ENCODE results near the gene DNAH2. TPM values are rescaled to one million over a fixed set of nuclear protein-coding genes. Genes with fewer than 3 reads are reported as not detected.

DNAH2 gene
- total RNA-seq, 4 donors from 2014 or later = under 0.01 to 1.4 (median under 0.01) TPM

DNA sequence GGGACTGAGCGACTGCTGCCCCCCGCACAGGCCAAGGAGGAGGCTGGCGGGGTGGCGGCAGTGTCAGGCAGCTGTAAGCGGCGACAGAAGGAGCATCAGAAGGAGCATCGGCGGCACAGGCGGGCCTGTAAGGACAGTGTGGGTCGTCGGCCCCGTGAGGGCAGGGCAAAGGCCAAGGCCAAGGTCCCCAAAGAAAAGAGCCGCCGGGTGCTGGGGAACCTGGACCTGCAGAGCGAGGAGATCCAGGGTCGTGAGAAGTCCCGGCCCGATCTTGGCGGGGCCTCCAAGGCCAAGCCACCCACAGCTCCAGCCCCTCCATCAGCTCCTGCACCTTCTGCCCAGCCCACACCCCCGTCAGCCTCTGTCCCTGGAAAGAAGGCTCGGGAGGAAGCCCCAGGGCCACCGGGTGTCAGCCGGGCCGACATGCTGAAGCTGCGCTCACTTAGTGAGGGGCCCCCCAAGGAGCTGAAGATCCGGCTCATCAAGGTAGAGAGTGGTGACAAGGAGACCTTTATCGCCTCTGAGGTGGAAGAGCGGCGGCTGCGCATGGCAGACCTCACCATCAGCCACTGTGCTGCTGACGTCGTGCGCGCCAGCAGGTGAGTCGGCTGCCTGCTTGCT lies 131.7 kb downstream of the DNAH2 start:
- no peak for TF ChIP-seq POLR2A (IDR thresholded peaks at IDR 0.05)
- TF ChIP-seq, protein P1, sequence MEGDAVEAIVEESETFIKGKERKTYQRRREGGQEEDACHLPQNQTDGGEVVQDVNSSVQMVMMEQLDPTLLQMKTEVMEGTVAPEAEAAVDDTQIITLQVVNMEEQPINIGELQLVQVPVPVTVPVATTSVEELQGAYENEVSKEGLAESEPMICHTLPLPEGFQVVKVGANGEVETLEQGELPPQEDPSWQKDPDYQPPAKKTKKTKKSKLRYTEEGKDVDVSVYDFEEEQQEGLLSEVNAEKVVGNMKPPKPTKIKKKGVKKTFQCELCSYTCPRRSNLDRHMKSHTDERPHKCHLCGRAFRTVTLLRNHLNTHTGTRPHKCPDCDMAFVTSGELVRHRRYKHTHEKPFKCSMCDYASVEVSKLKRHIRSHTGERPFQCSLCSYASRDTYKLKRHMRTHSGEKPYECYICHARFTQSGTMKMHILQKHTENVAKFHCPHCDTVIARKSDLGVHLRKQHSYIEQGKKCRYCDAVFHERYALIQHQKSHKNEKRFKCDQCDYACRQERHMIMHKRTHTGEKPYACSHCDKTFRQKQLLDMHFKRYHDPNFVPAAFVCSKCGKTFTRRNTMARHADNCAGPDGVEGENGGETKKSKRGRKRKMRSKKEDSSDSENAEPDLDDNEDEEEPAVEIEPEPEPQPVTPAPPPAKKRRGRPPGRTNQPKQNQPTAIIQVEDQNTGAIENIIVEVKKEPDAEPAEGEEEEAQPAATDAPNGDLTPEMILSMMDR (IDR thresholded peaks at IDR 0.05) = no peak
- no peak for TF ChIP-seq EP300 (IDR thresholded peaks at IDR 0.05)
- no peak for DNase-seq (ENCODE audit: low spot score in 2 of 2)
- Histone ChIP-seq H3K4me1 (peaks cover 0 to 34% (median 10%) of the 10 kb centered on the region in 4 donors), H3K9me3 (no peaks in the 10 kb centered on the region), H3K27ac (no peak overlapping the region), H3K36me3 (peaks cover 0 to 81% (median 34%) of the 10 kb centered on the region in 3 donors), H3K4me3 (no peak overlapping the region), H3K27me3 (no peaks in the 10 kb centered on the region)
- 76 to 80% methylated on average over 24 to 35 of the region's 35 CpGs for WGBS, 2 donors

DNA sequence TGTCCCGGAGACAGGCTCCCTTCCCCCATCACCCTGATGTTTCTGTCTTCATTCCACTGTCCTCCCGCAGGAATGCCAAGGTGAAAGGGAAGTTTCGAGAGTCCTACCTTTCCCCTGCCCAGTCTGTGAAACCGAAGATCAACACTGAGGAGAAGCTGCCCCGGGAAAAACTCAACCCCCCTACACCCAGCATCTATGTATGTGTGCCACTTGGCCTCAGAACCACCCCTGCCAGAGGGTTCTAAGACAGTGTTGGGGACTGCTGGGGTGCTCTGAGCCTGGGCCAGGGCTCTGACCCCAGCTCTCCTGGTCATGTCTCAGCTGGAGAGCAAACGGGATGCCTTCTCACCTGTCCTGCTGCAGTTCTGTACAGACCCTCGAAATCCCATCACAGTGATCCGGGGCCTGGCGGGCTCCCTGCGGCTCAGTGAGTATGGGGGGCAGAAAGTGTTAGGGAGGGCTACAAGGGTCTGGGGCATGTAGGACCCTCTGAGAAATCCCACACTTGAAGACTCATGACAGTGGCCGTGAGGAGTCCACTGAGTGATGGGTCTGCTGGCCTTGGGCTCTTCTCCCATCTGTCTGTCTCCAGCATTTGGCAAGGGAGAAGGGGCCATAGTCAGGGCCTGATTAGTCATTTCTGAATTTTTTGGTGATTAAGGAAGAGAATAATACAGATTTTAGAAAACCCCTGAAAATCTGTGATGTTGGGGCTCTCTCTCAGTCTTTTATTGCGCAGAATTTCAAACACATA lies 132.4 kb downstream of the DNAH2 start:
- H3K4me3 ChIP-seq = no peak overlapping the region
- H3K36me3 ChIP-seq = peaks cover 0 to 81% (median 34%) of the 10 kb centered on the region in 3 donors
- H3K27me3 ChIP-seq = no peaks in the 10 kb centered on the region
- 81 to 83% methylated on average over 12 of the region's 12 CpGs for WGBS, 2 donors
- H3K4me1 ChIP-seq = peaks cover 0 to 36% (median 11%) of the 10 kb centered on the region in 4 donors
- H3K9me3 ChIP-seq = no peaks in the 10 kb centered on the region
- no peak for DNase-seq (ENCODE audit: low spot score in 2 of 2)
- no peak overlapping the region for H3K27ac ChIP-seq
- TF ChIP-seq EP300 (IDR thresholded peaks at IDR 0.05) (no peak), POLR2A (IDR thresholded peaks at IDR 0.05) (no peak)
- TF ChIP-seq, protein P1 (IDR thresholded peaks at IDR 0.05) = no peak

DNA sequence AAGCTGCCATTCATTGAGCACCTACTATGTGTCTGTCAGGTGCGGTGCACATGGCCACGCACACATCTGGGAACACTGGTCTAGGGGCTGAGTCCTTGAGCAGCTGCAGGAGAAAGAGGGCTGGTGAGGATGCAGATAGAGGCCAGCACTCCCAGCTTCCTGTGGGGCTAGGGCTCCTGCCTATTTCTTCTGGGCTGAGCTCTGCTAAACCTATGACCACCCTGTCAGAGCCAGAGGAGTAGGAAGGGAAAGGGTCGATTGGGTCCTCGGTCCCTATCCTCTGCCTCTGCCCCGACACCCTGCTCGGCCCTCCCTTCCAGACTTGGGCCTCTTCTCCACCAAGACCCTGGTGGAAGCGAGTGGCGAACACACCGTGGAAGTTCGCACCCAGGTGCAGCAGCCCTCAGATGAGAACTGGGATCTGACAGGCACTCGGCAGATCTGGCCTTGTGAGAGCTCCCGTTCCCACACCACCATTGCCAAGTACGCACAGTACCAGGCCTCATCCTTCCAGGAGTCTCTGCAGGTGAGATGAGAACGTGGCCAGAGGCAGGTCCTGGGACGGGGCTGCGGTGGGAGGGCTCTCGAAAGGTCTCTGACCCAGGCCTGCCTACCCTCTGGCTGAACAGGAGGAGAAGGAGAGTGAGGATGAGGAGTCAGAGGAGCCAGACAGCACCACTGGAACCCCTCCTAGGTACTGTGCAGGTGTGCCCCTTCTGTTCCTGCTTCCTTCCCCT lies 133.3 kb downstream of the DNAH2 start:
- H3K9me3 ChIP-seq = no peaks in the 10 kb centered on the region
- TF ChIP-seq POLR2A (IDR thresholded peaks at IDR 0.05) = no peak
- no peaks in the 10 kb centered on the region for H3K27me3 ChIP-seq
- peaks cover 0 to 77% (median 34%) of the 10 kb centered on the region in 3 donors for H3K36me3 ChIP-seq
- no peak overlapping the region for H3K4me3 ChIP-seq
- 85 to 90% methylated on average over 16 to 17 of the region's 17 CpGs for WGBS, 2 donors
- no peak for DNase-seq (ENCODE audit: low spot score in 2 of 2)
- peaks cover 0 to 36% (median 13%) of the 10 kb centered on the region in 4 donors for H3K4me1 ChIP-seq
- peak overlapping the region in 3 of 4 donors; percentile 7 to 61 (median 25) for H3K27ac ChIP-seq

DNA sequence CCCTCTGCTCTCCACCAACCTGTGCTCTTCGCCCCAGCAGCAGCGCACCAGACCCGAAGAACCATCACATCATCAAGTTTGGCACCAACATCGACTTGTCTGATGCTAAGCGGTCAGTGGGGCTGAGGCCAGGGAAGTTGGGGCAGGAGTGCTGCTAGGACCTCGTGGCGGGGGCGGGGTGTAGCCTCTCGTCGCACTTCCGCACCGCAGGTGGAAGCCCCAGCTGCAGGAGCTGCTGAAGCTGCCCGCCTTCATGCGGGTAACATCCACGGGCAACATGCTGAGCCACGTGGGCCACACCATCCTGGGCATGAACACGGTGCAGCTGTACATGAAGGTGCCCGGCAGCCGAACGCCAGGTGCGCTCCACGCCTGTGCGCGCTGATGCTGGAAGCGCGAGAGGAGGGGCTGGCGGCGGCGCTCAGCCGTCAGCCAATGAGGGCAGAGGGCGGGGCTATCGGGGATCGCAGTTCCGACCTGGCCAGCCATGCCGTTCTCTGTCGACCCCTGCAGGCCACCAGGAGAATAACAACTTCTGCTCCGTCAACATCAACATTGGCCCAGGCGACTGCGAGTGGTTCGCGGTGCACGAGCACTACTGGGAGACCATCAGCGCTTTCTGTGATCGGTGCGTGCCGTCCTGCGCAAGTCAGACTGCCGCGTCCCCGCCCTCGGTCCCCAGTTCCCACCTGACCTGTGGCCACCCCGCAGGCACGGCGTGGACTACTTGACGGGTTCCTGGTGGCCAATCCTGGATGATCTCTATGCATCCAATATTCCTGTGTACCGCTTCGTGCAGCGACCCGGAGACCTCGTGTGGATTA lies 134.1 kb downstream of the DNAH2 start:
- H3K36me3 ChIP-seq = peaks cover 0 to 69% (median 34%) of the 10 kb centered on the region in 3 donors
- peaks cover 0 to 37% (median 21%) of the 10 kb centered on the region in 4 donors for H3K4me1 ChIP-seq
- peak overlapping the region in 3 of 4 donors; percentile 25 to 61 (median 40) for H3K27ac ChIP-seq
- no peaks in the 10 kb centered on the region for H3K9me3 ChIP-seq
- 23 to 33% methylated on average over 36 to 50 of the region's 60 CpGs for WGBS, 2 donors
- peak overlapping the region in 1 of 4 donors; percentile 14 for H3K4me3 ChIP-seq
- no peaks in the 10 kb centered on the region for H3K27me3 ChIP-seq
- TF ChIP-seq POLR2A (IDR thresholded peaks at IDR 0.05) (peak in 1 of 2 donors; percentile 46), EP300 (IDR thresholded peaks at IDR 0.05) (peak in 1 of 2 donors; percentile 74)
- TF ChIP-seq, protein P1 (IDR thresholded peaks at IDR 0.05) = peak; percentile 97 to 100 (median 99)
- peak; percentile 74 to 76 for DNase-seq (ENCODE audit: low spot score in 2 of 2)

DNA sequence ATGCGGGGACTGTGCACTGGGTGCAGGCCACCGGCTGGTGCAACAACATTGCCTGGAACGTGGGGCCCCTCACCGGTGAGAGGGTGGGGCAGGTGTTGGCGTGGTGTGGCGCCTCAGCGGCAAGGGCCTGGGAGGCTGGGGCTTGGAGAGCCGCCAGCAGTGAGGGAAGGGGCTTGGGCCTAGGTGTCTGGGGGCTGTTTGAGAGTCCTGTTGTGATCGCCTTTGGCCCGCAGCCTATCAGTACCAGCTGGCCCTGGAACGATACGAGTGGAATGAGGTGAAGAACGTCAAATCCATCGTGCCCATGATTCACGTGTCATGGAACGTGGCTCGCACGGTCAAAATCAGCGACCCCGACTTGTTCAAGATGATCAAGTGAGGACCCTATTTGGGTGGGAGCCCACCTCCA lies 134.7 kb downstream of the DNAH2 start:
- H3K36me3 ChIP-seq = peaks cover 0 to 63% (median 31%) of the 10 kb centered on the region in 3 donors
- no peak overlapping the region for H3K4me3 ChIP-seq
- DNase-seq (ENCODE audit: low spot score in 2 of 2) = no peak
- WGBS, 2 donors = 72 to 76% methylated on average over 19 to 20 of the region's 20 CpGs
- TF ChIP-seq EP300 (IDR thresholded peaks at IDR 0.05) (no peak), POLR2A (IDR thresholded peaks at IDR 0.05) (no peak)
- TF ChIP-seq, protein P1 (IDR thresholded peaks at IDR 0.05) = no peak
- no peaks in the 10 kb centered on the region for H3K9me3 ChIP-seq
- H3K27ac ChIP-seq = peak overlapping the region in 2 of 4 donors; percentile 40 to 61
- peaks cover 0 to 37% (median 21%) of the 10 kb centered on the region in 4 donors for H3K4me1 ChIP-seq
- no peaks in the 10 kb centered on the region for H3K27me3 ChIP-seq

All from tibial nerve (tissue), 4 donors.